ENCODE measurements around the gene FAM221B. TPM values are rescaled to one million over a fixed set of nuclear protein-coding genes. Genes with fewer than 3 reads are reported as not detected.

FAM221B gene
- not detected in 2 replicates for total RNA-seq

GRCh38 chr9:35828716-35829083 lies at the start of gene FAM221B:
Gene FAM221B (minus strand): TSS chr9:35828732. CDS start chr9:35826161, 2,571 bp downstream.

GRCh38 chr9:35870351-35870923 lies 41.9 kb upstream of the FAM221B start, which contains the start of gene OR13J1:
Gene OR13J1 (minus strand): TSS chr9:35870401. CDS start chr9:35870401, 0 bp downstream.

GRCh38 chr9:35829084-35829763 lies 692 bp upstream of the FAM221B start, which contains the start of gene TMEM8B:
Gene TMEM8B (plus strand): TSS chr9:35829228. CDS start chr9:35829448, 220 bp downstream.

GRCh38 chr9:35814841-35815543 lies 13.5 kb downstream of the FAM221B start, which contains the start of gene HINT2:
Gene HINT2 (minus strand): TSS chr9:35815042. CDS start chr9:35814979, 63 bp downstream.

GRCh38 chr9:35812025-35812602 lies 16.4 kb downstream of the FAM221B start, which contains the start of gene SPAG8:
Gene SPAG8 (minus strand): TSS chr9:35812262. CDS start chr9:35812147, 115 bp downstream.

GRCh38 chr9:35791297-35791921 lies 37.1 kb downstream of the FAM221B start, which contains the start of gene NPR2:
Gene NPR2 (plus strand): TSS chr9:35791591. CDS start chr9:35792409, 818 bp downstream.

Other genes with a start within 250 kb of the FAM221B start
- gene TESK1, start 223.5 kb downstream of the FAM221B start, total RNA-seq: 11.9 and 13.4 TPM in 2 replicates
- 0.39 and 1.1 TPM in 2 replicates for gene CD72, start 210.3 kb downstream of the FAM221B start, total RNA-seq
- gene SIT1, start 177.8 kb downstream of the FAM221B start, total RNA-seq: not detected in 2 replicates
- 5,375 and 9,932 TPM in 2 replicates for gene RMRP, start 170.7 kb downstream of the FAM221B start, total RNA-seq
- 9.1 and 11.4 TPM in 2 replicates for gene CCDC107, start 170.4 kb downstream of the FAM221B start, total RNA-seq
- gene ARHGEF39, start 163.5 kb downstream of the FAM221B start, total RNA-seq: 3.7 and 40.2 TPM in 2 replicates
- gene CA9, start 154.8 kb downstream of the FAM221B start, total RNA-seq: 6.7 and 52.0 TPM in 2 replicates
- 464 and 956 TPM in 2 replicates for gene TPM2, start 138.8 kb downstream of the FAM221B start, total RNA-seq
- gene TLN1, start 96.5 kb downstream of the FAM221B start, total RNA-seq: 184 and 414 TPM in 2 replicates
- gene CREB3, start 96.1 kb downstream of the FAM221B start, total RNA-seq: 49.4 and 88.2 TPM in 2 replicates
- 14.7 and 19.6 TPM in 2 replicates for gene GBA2, start 79.5 kb downstream of the FAM221B start, total RNA-seq
- gene RGP1, start 79.4 kb downstream of the FAM221B start, total RNA-seq: 14.9 and 23.8 TPM in 2 replicates
- not detected in 2 replicates for gene MSMP, start 74.5 kb downstream of the FAM221B start, total RNA-seq
- 19.0 and 27.6 TPM in 2 replicates for gene NPR2, start 37.1 kb downstream of the FAM221B start, total RNA-seq
- 0.26 and 0.48 TPM in 2 replicates for gene SPAG8, start 16.5 kb downstream of the FAM221B start, total RNA-seq
- gene HINT2, start 13.7 kb downstream of the FAM221B start, total RNA-seq: 26.4 and 45.3 TPM in 2 replicates
- gene TMEM8B, start 496 bp upstream of the FAM221B start, total RNA-seq: 2.3 and 6.9 TPM in 2 replicates
- gene OR13J1, start 41.7 kb upstream of the FAM221B start, total RNA-seq: not detected in 2 replicates
- gene HRCT1, start 77.5 kb upstream of the FAM221B start, total RNA-seq: 0.13 and 3.4 TPM in 2 replicates
- 0.39 and 1.2 TPM in 2 replicates for gene SPAAR, start 80.8 kb upstream of the FAM221B start, total RNA-seq
- gene OR2S2, start 129.4 kb upstream of the FAM221B start, total RNA-seq: 0.39 TPM in 1 of 2 replicates, not detected in the other
- gene RECK, start 208.2 kb upstream of the FAM221B start, total RNA-seq: 8.9 and 15.7 TPM in 2 replicates

Data from epithelial cell of alveolus of lung (primary cell).